ENCODE results near the gene RNF150.

Gene RNF150

GRCh38 chr4:141132072-141132708, 1.1 kb downstream of the RNF150 start:
- DNase-seq (ENCODE audit: low read depth in 2 of 2): no peak

- no peak for DNase-seq (ENCODE audit: low read depth in 2 of 2)
Measured at GRCh38 chr4:141131723-141132071, 1.6 kb downstream of the RNF150 start.

GRCh38 chr4:141130947-141131605, 2.2 kb downstream of the RNF150 start:
- DNase-seq (ENCODE audit: low read depth in 2 of 2): no peak

- no peak for DNase-seq (ENCODE audit: low read depth in 2 of 2)
Measured at GRCh38 chr4:141127884-141128283, 5.4 kb downstream of the RNF150 start.

- no peak for DNase-seq (ENCODE audit: low read depth in 2 of 2)
Measured at GRCh38 chr4:141126769-141127168, 6.5 kb downstream of the RNF150 start.

- no peak for DNase-seq (ENCODE audit: low read depth in 2 of 2)
Measured at GRCh38 chr4:141124224-141124623, 9.0 kb downstream of the RNF150 start.

- DNase-seq (ENCODE audit: low read depth in 2 of 2): no peak
Measured at GRCh38 chr4:141121768-141122454, 11.4 kb downstream of the RNF150 start.

GRCh38 chr4:141121101-141121500, 12.2 kb downstream of the RNF150 start:
- no peak for DNase-seq (ENCODE audit: low read depth in 2 of 2)

GRCh38 chr4:141120036-141120593, 13.2 kb downstream of the RNF150 start:
- DNase-seq (ENCODE audit: low read depth in 2 of 2): no peak

GRCh38 chr4:141119071-141119470, 14.2 kb downstream of the RNF150 start:
- DNase-seq (ENCODE audit: low read depth in 2 of 2): no peak

- no peak for DNase-seq (ENCODE audit: low read depth in 2 of 2)
Measured at GRCh38 chr4:141118381-141118780, 14.9 kb downstream of the RNF150 start.

GRCh38 chr4:141117935-141118334, 15.3 kb downstream of the RNF150 start:
- no peak for DNase-seq (ENCODE audit: low read depth in 2 of 2)

GRCh38 chr4:141109983-141110382, 23.3 kb downstream of the RNF150 start:
- DNase-seq (ENCODE audit: low read depth in 2 of 2): no peak

- DNase-seq (ENCODE audit: low read depth in 2 of 2): no peak
Measured at GRCh38 chr4:141107927-141108326, 25.3 kb downstream of the RNF150 start.

GRCh38 chr4:141102367-141102766, 30.9 kb downstream of the RNF150 start:
- no peak for DNase-seq (ENCODE audit: low read depth in 2 of 2)

- DNase-seq (ENCODE audit: low read depth in 2 of 2): no peak
Measured at GRCh38 chr4:141101511-141101910, 31.8 kb downstream of the RNF150 start.

- no peak for DNase-seq (ENCODE audit: low read depth in 2 of 2)
Measured at GRCh38 chr4:141099326-141099725, 33.9 kb downstream of the RNF150 start.

GRCh38 chr4:141098163-141098562, 35.1 kb downstream of the RNF150 start:
- DNase-seq (ENCODE audit: low read depth in 2 of 2): no peak

GRCh38 chr4:141090473-141090872, 42.8 kb downstream of the RNF150 start:
- DNase-seq (ENCODE audit: low read depth in 2 of 2): no peak

GRCh38 chr4:141081921-141082395, 51.3 kb downstream of the RNF150 start:
- no peak for DNase-seq (ENCODE audit: low read depth in 2 of 2)

- no peak for DNase-seq (ENCODE audit: low read depth in 2 of 2)
Measured at GRCh38 chr4:141080668-141081067, 52.6 kb downstream of the RNF150 start.

- DNase-seq (ENCODE audit: low read depth in 2 of 2): no peak
Measured at GRCh38 chr4:141079393-141079930, 53.8 kb downstream of the RNF150 start.
